ENCODE data around the gene VWA2.

GRCh38 chr10:114220281-114220680 is 18.8 kb upstream of the VWA2 start:
- TF ChIP-seq CTCF (conservative IDR thresholded peaks at IDR 0.05) (no peak), ZFX (IDR thresholded peaks at IDR 0.05) (no peak)

All from C4-2B (cell line).